Measurements from ENCODE around the gene UNC119B.

UNC119B gene

GRCh38 chr12:120740871-120741270 is 30.6 kb downstream of the UNC119B start:
- DNase-seq (ENCODE audit: low read depth) = no peak
- no peak for TF ChIP-seq CTCF (conservative IDR thresholded peaks at IDR 0.05; ENCODE audit: low read length)

GRCh38 chr12:120741476-120742421 is 31.5 kb downstream of the UNC119B start:
- TF ChIP-seq CTCF (conservative IDR thresholded peaks at IDR 0.05; ENCODE audit: low read length) = no peak
- H3K4me3 ChIP-seq (ENCODE audit: low read length) = no peak overlapping the region
- no peak for DNase-seq (ENCODE audit: low read depth)

More at GRCh38 chr12:120740871-120741270, 30.6 kb downstream of the UNC119B start:
- H3K4me3 ChIP-seq (ENCODE audit: low read length) = no peak overlapping the region

GRCh38 chr12:120744922-120745493 is 34.8 kb downstream of the UNC119B start:
- DNase-seq (ENCODE audit: low read depth) = no peak
- no peak overlapping the region for H3K4me3 ChIP-seq (ENCODE audit: low read length)
- TF ChIP-seq CTCF (conservative IDR thresholded peaks at IDR 0.05; ENCODE audit: low read length) = no peak

GRCh38 chr12:120748242-120748641 is 38.0 kb downstream of the UNC119B start:
- DNase-seq (ENCODE audit: low read depth) = no peak
- TF ChIP-seq CTCF (conservative IDR thresholded peaks at IDR 0.05; ENCODE audit: low read length) = no peak
- H3K4me3 ChIP-seq (ENCODE audit: low read length) = no peak overlapping the region

- no peak for TF ChIP-seq CTCF (conservative IDR thresholded peaks at IDR 0.05; ENCODE audit: low read length)
- no peak overlapping the region for H3K4me3 ChIP-seq (ENCODE audit: low read length)
- no peak for DNase-seq (ENCODE audit: low read depth)
Measured at GRCh38 chr12:120749256-120749655, 39.0 kb downstream of the UNC119B start.

- no peak for DNase-seq (ENCODE audit: low read depth)
- TF ChIP-seq CTCF (conservative IDR thresholded peaks at IDR 0.05; ENCODE audit: low read length) = no peak
- H3K4me3 ChIP-seq (ENCODE audit: low read length) = no peak overlapping the region
Measured at GRCh38 chr12:120750806-120751205, 40.5 kb downstream of the UNC119B start.

- DNase-seq (ENCODE audit: low read depth) = no peak
- H3K4me3 ChIP-seq (ENCODE audit: low read length) = no peak overlapping the region
- no peak for TF ChIP-seq CTCF (conservative IDR thresholded peaks at IDR 0.05; ENCODE audit: low read length)
Measured at GRCh38 chr12:120751389-120751788, 41.1 kb downstream of the UNC119B start.

Data from AG10803 (cell line).